Measurements from ENCODE around the gene BMAL1.

DNA sequence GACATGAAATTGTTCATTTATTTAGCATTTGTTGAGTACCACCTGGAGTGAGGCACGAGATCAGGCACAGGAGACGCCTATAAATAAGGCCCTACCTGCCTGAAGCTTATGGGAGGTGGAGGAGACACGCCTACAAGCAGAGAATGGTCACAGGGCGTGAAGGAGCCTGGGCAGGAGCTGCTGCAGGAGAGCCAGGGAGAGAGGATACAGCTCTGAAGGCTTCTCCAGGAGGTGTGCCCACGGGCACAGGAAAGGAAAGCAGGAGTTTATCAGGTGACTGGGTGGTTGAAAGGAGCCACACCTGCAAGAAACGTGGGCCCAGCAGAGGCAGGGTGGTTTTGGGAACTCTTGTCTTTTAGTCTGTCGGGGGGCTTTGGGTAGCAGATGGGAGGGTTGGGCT lies 70.3 kb downstream of the BMAL1 start:
- TF ChIP-seq POLR2A (IDR thresholded peaks at IDR 0.05), result no peak
- TF ChIP-seq POLR2AphosphoS5 (IDR thresholded peaks at IDR 0.05), result no peak
- TF ChIP-seq, protein P1, sequence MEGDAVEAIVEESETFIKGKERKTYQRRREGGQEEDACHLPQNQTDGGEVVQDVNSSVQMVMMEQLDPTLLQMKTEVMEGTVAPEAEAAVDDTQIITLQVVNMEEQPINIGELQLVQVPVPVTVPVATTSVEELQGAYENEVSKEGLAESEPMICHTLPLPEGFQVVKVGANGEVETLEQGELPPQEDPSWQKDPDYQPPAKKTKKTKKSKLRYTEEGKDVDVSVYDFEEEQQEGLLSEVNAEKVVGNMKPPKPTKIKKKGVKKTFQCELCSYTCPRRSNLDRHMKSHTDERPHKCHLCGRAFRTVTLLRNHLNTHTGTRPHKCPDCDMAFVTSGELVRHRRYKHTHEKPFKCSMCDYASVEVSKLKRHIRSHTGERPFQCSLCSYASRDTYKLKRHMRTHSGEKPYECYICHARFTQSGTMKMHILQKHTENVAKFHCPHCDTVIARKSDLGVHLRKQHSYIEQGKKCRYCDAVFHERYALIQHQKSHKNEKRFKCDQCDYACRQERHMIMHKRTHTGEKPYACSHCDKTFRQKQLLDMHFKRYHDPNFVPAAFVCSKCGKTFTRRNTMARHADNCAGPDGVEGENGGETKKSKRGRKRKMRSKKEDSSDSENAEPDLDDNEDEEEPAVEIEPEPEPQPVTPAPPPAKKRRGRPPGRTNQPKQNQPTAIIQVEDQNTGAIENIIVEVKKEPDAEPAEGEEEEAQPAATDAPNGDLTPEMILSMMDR (IDR thresholded peaks at IDR 0.05), result no peak
- TF ChIP-seq EP300 (IDR thresholded peaks at IDR 0.05), result no peak

All from sigmoid colon (tissue), 4 donors.